ENCODE data around the gene SNAP91.
"Not testable (repeated sequence)": the region's sequence is repeated elsewhere in the genome, so short reads cannot be mapped to it uniquely, and the experiment has no call there.

The SNAP91 gene

GRCh38 chr6:83629908-83630307 is 79.0 kb downstream of the SNAP91 start:
- in situ Hi-C loops (cut with HindIII; ENCODE audit: low sequenced_read_pairs) = not testable (repeated sequence)

- in situ Hi-C loops (cut with HindIII; ENCODE audit: low sequenced_read_pairs) = no loop called here
Observed at GRCh38 chr6:83615025-83615999, 93.6 kb downstream of the SNAP91 start.

DNA sequence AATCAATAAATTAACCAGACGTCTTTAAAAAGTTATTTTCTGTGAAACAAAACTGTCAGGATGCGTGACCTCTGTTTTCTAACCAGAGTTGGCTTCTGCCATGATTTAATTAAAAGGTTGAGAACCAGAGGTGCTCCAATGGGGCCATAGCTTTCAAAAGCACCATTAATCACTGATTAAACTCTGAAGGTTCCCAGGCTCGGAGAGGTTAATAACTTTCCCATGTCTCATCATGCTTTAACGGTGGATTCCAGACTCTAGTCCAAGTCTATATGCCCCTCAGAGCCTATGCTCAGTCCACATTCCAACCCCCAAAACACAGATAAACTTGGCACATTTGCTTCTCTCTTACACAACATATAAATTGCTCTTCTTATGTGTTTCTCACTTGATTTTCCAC is 95.5 kb downstream of the SNAP91 start:
- in situ Hi-C loops (cut with HindIII; ENCODE audit: low sequenced_read_pairs) = no loop called here

- in situ Hi-C loops (cut with HindIII; ENCODE audit: low sequenced_read_pairs) = no loop called here
Observed at GRCh38 chr6:83609248-83609647, 99.7 kb downstream of the SNAP91 start.

- in situ Hi-C loops (cut with HindIII; ENCODE audit: low sequenced_read_pairs) = no loop called here
Observed at GRCh38 chr6:83605517-83605916, 103.4 kb downstream of the SNAP91 start.

DNA sequence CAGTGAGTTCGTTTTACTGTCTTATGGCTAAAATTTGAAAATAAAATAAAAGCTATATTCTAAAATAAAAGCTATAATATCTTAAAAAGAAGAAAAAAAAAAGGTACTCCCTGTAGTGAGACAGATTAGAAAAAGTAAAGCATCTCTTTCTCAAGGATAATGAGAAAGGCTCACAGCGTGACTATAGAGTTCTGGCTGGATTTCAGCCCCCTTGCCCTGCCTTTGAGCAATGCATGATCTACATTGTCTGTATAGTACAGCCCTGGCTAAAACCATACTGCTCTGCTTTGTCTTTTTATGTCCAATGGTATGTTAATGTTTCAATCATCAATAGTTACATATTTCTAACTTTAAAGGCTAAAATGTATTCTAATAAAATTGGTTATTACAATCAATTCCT is 105.3 kb downstream of the SNAP91 start:
- in situ Hi-C loops (cut with HindIII; ENCODE audit: low sequenced_read_pairs) = no loop called here

- in situ Hi-C loops (cut with HindIII; ENCODE audit: low sequenced_read_pairs) = no loop called here
Observed at GRCh38 chr6:83601119-83601518, 107.8 kb downstream of the SNAP91 start.

DNA sequence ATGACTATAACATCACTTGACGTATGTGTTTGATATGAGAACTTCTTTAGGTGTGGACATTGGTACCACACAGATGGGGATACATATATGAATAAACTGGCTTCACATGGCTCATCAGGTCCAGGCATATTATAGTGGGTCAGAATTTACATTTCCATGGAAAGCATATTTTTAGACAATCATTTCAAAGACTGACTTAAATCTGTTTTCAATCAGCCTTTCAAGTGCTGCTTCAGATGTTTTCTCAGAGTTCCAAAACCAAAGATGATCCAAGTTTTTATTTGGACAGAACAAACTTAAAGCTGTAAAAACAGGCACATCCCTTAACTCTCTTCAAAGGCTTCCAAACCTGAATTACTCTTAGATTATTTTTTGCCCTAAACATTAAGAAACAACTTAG is 108.4 kb downstream of the SNAP91 start:
- in situ Hi-C loops (cut with HindIII; ENCODE audit: low sequenced_read_pairs) = no loop called here

DNA sequence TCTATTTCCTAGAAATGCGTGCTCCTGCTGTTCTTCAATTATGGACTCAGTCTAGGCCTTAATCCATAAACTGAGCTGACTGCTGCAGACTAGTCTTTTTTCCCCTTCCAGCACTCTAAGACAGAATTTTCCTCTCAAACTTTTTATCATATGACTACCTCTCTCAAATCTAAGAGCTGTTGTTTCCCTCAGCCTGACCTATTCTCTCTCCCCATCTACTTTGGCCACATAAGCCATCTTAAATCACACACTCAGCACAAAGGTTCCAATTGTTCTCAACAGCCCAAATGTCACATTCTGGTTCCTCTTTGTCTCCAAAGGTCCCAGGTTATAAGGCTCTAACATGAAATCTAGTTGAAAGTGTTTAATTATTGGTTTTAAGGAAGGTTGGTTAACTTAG is 111.4 kb downstream of the SNAP91 start:
- in situ Hi-C loops (cut with HindIII; ENCODE audit: low sequenced_read_pairs) = loop anchor here (5.0 kb wide), 1 partner anchor 60 kb away; no protein-coding TSS in a partner anchor

DNA sequence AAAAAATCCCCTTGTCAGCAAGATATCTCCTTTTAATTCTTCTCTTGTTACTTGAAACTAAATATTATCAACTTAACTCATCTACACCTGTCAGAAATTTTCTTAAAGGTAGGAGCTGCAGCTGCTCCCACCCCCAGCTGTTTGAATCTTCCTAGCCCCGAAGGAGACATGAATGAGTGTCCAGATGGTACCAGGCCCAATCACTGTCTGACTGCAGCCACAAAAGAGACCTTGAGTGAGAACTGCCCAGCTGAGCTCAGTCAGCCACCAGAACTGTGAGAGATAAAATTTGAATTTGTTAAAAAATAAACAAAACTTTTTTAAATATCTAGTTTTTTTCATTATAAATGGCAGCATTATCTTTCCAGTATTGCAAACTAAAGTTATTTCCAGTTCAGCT is 111.8 kb downstream of the SNAP91 start:
- in situ Hi-C loops (cut with HindIII; ENCODE audit: low sequenced_read_pairs) = loop anchor here (5.0 kb wide), 1 partner anchor 60 kb away; no protein-coding TSS in a partner anchor

DNA sequence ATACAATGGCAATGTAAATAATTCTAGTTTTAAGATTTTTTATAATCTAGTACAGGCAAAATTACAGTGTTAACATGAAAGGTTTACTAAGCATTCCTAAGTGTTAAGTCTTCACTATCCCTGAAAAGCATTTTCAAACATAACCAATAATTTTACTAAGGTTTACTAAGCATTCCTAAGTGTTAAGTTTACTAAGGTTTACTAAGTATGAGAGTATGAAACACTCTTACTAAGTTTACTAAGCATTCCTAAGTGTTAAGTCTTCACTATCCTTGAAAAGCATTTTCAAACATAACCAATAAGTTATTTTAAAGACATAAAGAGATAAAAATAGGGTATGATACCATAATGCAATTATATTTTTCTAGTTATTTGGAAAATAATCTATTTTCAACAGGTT is 114.0 kb downstream of the SNAP91 start:
- in situ Hi-C loops (cut with HindIII; ENCODE audit: low sequenced_read_pairs) = loop anchor here (5.0 kb wide), 1 partner anchor 58 kb away; no protein-coding TSS in a partner anchor

- in situ Hi-C loops (cut with HindIII; ENCODE audit: low sequenced_read_pairs) = no loop called here
Observed at GRCh38 chr6:83593395-83593785, 115.5 kb downstream of the SNAP91 start.

GRCh38 chr6:83592770-83593394 is 116.0 kb downstream of the SNAP91 start:
- in situ Hi-C loops (cut with HindIII; ENCODE audit: low sequenced_read_pairs) = no loop called here

GRCh38 chr6:83590416-83590815 is 118.5 kb downstream of the SNAP91 start:
- in situ Hi-C loops (cut with HindIII; ENCODE audit: low sequenced_read_pairs) = no loop called here

DNA sequence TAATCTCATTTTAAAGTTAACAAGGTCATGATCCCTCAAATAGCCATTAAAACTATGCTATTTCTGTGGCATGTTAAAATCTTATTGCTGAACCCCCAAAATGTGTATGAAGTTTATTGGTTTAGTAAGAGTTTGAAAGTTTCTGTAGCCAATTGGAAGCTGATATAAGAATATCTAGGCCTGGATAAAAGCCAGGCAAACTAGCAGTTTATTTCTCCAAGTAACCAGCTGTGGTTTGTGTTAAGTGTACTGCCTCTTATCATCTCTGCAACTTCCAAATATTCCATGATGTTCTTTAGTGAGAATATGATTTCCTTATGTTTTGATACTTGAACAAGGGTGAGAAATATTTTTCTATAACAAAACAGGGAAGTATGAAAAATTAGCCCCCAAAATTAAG is 119.8 kb downstream of the SNAP91 start:
- in situ Hi-C loops (cut with HindIII; ENCODE audit: low sequenced_read_pairs) = no loop called here

GRCh38 chr6:83578057-83578456 is 130.8 kb downstream of the SNAP91 start:
- in situ Hi-C loops (cut with HindIII; ENCODE audit: low sequenced_read_pairs) = no loop called here

- in situ Hi-C loops (cut with HindIII; ENCODE audit: low sequenced_read_pairs) = no loop called here
Observed at GRCh38 chr6:83574783-83575182, 134.1 kb downstream of the SNAP91 start.

GRCh38 chr6:83571663-83572185 is 137.2 kb downstream of the SNAP91 start:
- in situ Hi-C loops (cut with HindIII; ENCODE audit: low sequenced_read_pairs) = not testable (repeated sequence)

- in situ Hi-C loops (cut with HindIII; ENCODE audit: low sequenced_read_pairs) = no loop called here
Observed at GRCh38 chr6:83558975-83559374, 149.9 kb downstream of the SNAP91 start.

DNA sequence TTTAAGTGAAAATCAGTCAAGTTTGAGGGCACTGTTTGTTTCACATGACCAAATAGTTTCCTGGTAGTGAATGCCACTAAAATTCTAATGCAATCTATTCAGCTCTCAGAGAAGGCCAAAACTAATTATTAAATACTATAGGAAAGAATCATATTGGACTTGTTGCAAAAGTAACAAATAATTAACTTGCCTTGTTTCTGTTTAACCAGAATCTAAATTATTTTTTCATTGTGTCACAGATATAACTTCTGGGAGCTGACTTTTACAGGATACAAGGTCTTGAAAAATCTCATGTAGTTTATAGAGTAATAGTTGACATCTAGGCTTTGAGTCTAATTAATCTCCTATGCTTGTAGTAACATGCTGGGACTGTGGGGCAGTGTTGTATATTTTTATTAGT is 152.0 kb downstream of the SNAP91 start:
- in situ Hi-C loops (cut with HindIII; ENCODE audit: low sequenced_read_pairs) = no loop called here

GRCh38 chr6:83551748-83552147 is 157.2 kb downstream of the SNAP91 start:
- in situ Hi-C loops (cut with HindIII; ENCODE audit: low sequenced_read_pairs) = not testable (repeated sequence)

DNA sequence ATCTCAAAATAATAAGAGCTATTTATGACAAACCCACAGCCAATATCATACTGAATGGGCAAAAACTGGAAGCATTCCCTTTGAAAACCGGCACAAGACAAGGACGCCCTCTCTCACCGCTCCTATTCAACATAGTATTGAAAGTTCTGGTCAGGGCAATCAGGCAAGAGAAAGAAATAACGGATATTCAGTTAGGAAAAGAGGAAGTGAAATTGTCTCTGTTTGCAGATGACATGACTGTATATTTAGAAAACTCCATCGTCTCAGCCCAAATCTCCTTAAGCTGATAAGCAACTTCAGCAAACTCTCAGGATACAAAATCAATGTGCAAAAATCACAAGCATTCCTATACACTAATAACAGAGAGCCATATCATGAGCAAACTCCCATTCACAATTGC is 158.4 kb downstream of the SNAP91 start:
- in situ Hi-C loops (cut with HindIII; ENCODE audit: low sequenced_read_pairs) = not testable (repeated sequence)
